ENCODE measurements around the gene BTBD8.

DNA sequence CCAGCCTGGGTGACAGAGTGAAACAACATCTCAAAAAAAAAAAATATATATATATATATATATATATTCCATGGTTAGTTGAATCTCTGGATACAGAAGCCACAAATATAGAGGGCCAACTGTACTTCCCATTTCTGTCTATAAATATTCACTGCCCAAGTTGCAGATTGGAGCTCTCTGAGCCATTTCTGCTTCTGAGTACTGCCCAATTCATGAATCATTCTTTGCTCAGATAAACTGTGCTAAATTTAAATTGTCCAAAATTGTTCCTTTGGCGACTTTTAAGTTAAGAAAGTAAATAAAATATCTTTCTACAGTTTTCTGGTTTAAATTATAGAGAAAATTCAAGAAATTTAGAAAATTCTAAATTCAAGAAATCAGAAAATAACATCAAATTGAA, 114.4 kb downstream of the BTBD8 start:
- no peak for TF ChIP-seq POLR2A (IDR thresholded peaks at IDR 0.05)
- TF ChIP-seq, protein P1, sequence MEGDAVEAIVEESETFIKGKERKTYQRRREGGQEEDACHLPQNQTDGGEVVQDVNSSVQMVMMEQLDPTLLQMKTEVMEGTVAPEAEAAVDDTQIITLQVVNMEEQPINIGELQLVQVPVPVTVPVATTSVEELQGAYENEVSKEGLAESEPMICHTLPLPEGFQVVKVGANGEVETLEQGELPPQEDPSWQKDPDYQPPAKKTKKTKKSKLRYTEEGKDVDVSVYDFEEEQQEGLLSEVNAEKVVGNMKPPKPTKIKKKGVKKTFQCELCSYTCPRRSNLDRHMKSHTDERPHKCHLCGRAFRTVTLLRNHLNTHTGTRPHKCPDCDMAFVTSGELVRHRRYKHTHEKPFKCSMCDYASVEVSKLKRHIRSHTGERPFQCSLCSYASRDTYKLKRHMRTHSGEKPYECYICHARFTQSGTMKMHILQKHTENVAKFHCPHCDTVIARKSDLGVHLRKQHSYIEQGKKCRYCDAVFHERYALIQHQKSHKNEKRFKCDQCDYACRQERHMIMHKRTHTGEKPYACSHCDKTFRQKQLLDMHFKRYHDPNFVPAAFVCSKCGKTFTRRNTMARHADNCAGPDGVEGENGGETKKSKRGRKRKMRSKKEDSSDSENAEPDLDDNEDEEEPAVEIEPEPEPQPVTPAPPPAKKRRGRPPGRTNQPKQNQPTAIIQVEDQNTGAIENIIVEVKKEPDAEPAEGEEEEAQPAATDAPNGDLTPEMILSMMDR (IDR thresholded peaks at IDR 0.05): no peak
- no peak for TF ChIP-seq POLR2AphosphoS5 (IDR thresholded peaks at IDR 0.05)

Measured in prostate gland (tissue), 2 donors.